Thyroid gland (tissue), 4 donors: Measurements from ENCODE around the gene IGF2BP1.

ENCODE experiments used
- POLR2A ChIP-seq, 2 donors: fragments of 450-650 bp; IDR thresholded peaks; one replicate each; pipeline ENCODE4 v1.6.1; 2017; ENCODE audit warnings: antibody characterized with exemption in 2 of 2, mild to moderate bottlenecking in 2 of 2, moderate library complexity in 1 of 2
- TF ChIP-seq, protein P1 (sequence below), 6 experiments: fragments of 200-600 bp in 3 of 6; fragments of 450-650 bp in 3 of 6; sonication (generic) in 3 of 6; IDR thresholded peaks; one replicate each; pipeline ENCODE4 v1.5.1; 2016 to 2019; ENCODE audit warnings: antibody characterized with exemption in 6 of 6, mild to moderate bottlenecking in 2 of 6, inconsistent platforms in 1 of 6, moderate library complexity in 1 of 6

DNA sequence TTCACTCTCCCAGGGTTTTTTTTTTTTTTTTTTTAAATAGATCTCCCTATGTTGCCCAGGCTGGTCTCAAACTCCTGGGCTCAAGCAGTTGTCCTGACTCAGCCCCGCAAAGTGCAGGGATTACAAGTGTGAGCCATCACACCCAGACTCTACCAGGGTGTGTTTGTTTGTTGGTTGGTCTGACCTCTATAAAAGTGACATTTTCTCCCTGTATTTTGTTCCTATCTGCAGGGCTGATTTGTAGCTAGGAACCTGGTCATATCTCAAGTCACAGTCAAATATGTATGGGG is 89.1 kb downstream of the IGF2BP1 start:
- TF ChIP-seq, protein P1, sequence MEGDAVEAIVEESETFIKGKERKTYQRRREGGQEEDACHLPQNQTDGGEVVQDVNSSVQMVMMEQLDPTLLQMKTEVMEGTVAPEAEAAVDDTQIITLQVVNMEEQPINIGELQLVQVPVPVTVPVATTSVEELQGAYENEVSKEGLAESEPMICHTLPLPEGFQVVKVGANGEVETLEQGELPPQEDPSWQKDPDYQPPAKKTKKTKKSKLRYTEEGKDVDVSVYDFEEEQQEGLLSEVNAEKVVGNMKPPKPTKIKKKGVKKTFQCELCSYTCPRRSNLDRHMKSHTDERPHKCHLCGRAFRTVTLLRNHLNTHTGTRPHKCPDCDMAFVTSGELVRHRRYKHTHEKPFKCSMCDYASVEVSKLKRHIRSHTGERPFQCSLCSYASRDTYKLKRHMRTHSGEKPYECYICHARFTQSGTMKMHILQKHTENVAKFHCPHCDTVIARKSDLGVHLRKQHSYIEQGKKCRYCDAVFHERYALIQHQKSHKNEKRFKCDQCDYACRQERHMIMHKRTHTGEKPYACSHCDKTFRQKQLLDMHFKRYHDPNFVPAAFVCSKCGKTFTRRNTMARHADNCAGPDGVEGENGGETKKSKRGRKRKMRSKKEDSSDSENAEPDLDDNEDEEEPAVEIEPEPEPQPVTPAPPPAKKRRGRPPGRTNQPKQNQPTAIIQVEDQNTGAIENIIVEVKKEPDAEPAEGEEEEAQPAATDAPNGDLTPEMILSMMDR (IDR thresholded peaks at IDR 0.05): no peak
- TF ChIP-seq POLR2A (IDR thresholded peaks at IDR 0.05): no peak
